CD4-positive, alpha-beta T cell (primary cell): Measurements from ENCODE around the gene R3HDM2. TPM values are rescaled to one million over a fixed set of nuclear protein-coding genes. Genes with fewer than 3 reads are reported as not detected.
A peak's percentile ranks its signal among the peaks of the same experiment; 100 is the strongest.

Experiments used
- ATAC-seq: fragments of 200-7000 bp; cut with Tn5 transposase; one replicate; pipeline ENCODE4 v1.10.0; 2022; ENCODE audit warnings: mild to moderate bottlenecking; ENCODE audit not compliant: poor library complexity
- CTCF ChIA-PET: fragments of 350-600 bp; sonication (Branson Sonifier 250); formaldehyde crosslinking; loops from one replicate; lab custom pipeline; 2021; ENCODE audit warnings: antibody characterized with exemption, inconsistent platforms; lab: Charles Lee
- POLR2A ChIA-PET: fragments of 350-600 bp; sonication (Branson Sonifier 250); formaldehyde crosslinking; loops from one replicate; lab custom pipeline; 2021; ENCODE audit warnings: antibody characterized with exemption, inconsistent platforms; lab: Charles Lee
- DNase-seq, 14 experiments: peaks; one replicate each; pipeline ENCODE4 v3.0.0-alpha.2; 2013 to 2020; ENCODE audit warnings: mixed read lengths in 2 of 14
- H3K27ac ChIP-seq, 2 donors: one replicate each; pipeline versions ENCODE4 v1.5.1 to v1.7.0; 2013; ENCODE audit warnings: low read length in 2 of 2, low read depth in 1 of 2, mild to moderate bottlenecking in 1 of 2
- H3K27me3 ChIP-seq, 2 experiments: 1 replicate in 1 of 2; 2 replicates in 1 of 2; pipeline versions ENCODE4 v1.6.1 to v1.7.0; 2013; ENCODE audit warnings: low read length in 2 of 2, control low read depth in 1 of 2, mild to moderate bottlenecking in 1 of 2, moderate library complexity in 1 of 2; ENCODE audit not compliant: insufficient read depth in 2 of 2, control insufficient read depth in 1 of 2
- H3K36me3 ChIP-seq: one replicate; pipeline ENCODE4 v1.6.1; 2013; ENCODE audit warnings: low read length, control low read depth; ENCODE audit not compliant: insufficient read depth
- H3K4me1 ChIP-seq: one replicate; pipeline ENCODE4 v1.6.1; 2013; ENCODE audit warnings: low read length, control low read depth; ENCODE audit not compliant: insufficient read depth
- H3K4me3 ChIP-seq: one replicate; pipeline ENCODE4 v1.5.1; 2013; ENCODE audit warnings: mild to moderate bottlenecking, low read length, moderate library complexity
- H3K9me3 ChIP-seq, 2 experiments: 1 replicate in 1 of 2; 2 replicates in 1 of 2; pipeline versions ENCODE4 v1.6.1 to v1.7.0; 2013; ENCODE audit warnings: low read length in 2 of 2, mild to moderate bottlenecking in 2 of 2, control low read depth in 1 of 2, moderate library complexity in 1 of 2; ENCODE audit not compliant: control insufficient read depth in 1 of 2, insufficient read depth in 1 of 2
- H3K27ac Mint-ChIP-seq: one replicate; pipeline ENCODE4 v1.8.0; 2020; ENCODE audit warnings: mixed read lengths
- H3K27me3 Mint-ChIP-seq: one replicate; pipeline ENCODE4 v1.8.0; 2021; ENCODE audit warnings: mixed read lengths
- H3K36me3 Mint-ChIP-seq: one replicate; pipeline ENCODE4 v1.8.0; 2021; ENCODE audit warnings: low read depth, mixed read lengths
- H3K4me1 Mint-ChIP-seq: one replicate; pipeline ENCODE4 v1.8.0; 2021; ENCODE audit warnings: low read depth, mixed read lengths
- H3K4me3 Mint-ChIP-seq: one replicate; pipeline ENCODE4 v1.8.0; 2020; ENCODE audit warnings: mild to moderate bottlenecking, mixed read lengths
- H3K9me3 Mint-ChIP-seq: one replicate; pipeline ENCODE4 v1.8.0; 2020; ENCODE audit warnings: mixed read lengths
- intact Hi-C, 2 experiments: fragments of 100-400 bp; cut with DNase I in 1 of 2; cut with micrococcal nuclease in 1 of 2; formaldehyde crosslinking; loops; one replicate each; pipeline versions ENCODE4 v1.15.1 to v1.9.0; 2023 to 2025; cut with DNase I, micrococcal nuclease
- total RNA-seq, 174 experiments: library from RNA in 2 of 174; stranded (reverse) in 2 of 174; gene quantifications; one replicate each; pipeline ENCODE4 v1.2.3 and lab custom pipeline; 2021 to 2026
- TF ChIP-seq, protein P1 (sequence below): fragments of 200-600 bp; IDR thresholded peaks from one replicate; pipeline ENCODE4 v1.8.0; 2022; ENCODE audit warnings: antibody characterized with exemption, mild to moderate bottlenecking

R3HDM2 gene
- total RNA-seq, 2 experiments from 2014 or later = 106 to 115 TPM

GRCh38 chr12:57223191-57224165, 207.4 kb downstream of the R3HDM2 start:
- DNase-seq (peak in 3 of 14 experiments; percentile 36 to 63 (median 57)), ATAC-seq (no peak)
- H3K4me3 ChIP-seq = no peak overlapping the region
- H3K27me3 Mint-ChIP-seq = peaks cover 90% of the 10 kb centered on the region
- no peak overlapping the region for H3K27ac Mint-ChIP-seq
- no peaks in the 10 kb centered on the region for H3K36me3 ChIP-seq
- H3K4me3 Mint-ChIP-seq = no peak overlapping the region
- TF ChIP-seq, protein P1, sequence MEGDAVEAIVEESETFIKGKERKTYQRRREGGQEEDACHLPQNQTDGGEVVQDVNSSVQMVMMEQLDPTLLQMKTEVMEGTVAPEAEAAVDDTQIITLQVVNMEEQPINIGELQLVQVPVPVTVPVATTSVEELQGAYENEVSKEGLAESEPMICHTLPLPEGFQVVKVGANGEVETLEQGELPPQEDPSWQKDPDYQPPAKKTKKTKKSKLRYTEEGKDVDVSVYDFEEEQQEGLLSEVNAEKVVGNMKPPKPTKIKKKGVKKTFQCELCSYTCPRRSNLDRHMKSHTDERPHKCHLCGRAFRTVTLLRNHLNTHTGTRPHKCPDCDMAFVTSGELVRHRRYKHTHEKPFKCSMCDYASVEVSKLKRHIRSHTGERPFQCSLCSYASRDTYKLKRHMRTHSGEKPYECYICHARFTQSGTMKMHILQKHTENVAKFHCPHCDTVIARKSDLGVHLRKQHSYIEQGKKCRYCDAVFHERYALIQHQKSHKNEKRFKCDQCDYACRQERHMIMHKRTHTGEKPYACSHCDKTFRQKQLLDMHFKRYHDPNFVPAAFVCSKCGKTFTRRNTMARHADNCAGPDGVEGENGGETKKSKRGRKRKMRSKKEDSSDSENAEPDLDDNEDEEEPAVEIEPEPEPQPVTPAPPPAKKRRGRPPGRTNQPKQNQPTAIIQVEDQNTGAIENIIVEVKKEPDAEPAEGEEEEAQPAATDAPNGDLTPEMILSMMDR = no peak
- POLR2A ChIA-PET = no interaction called here
- intact Hi-C loops = loop anchor here in 1 of 2 experiments (2.0 kb wide), 1 partner anchor 15 kb away; no protein-coding TSS in a partner anchor
- H3K27ac ChIP-seq = no peak overlapping the region
- peaks cover 56% of the 10 kb centered on the region for H3K4me1 ChIP-seq
- peaks cover 66% of the 10 kb centered on the region for H3K4me1 Mint-ChIP-seq
- peaks cover 0 to 42% of the 10 kb centered on the region in 2 experiments for H3K9me3 ChIP-seq
- H3K9me3 Mint-ChIP-seq = no peaks in the 10 kb centered on the region
- peaks cover 73 to 85% of the 10 kb centered on the region in 2 experiments for H3K27me3 ChIP-seq
- no peaks in the 10 kb centered on the region for H3K36me3 Mint-ChIP-seq
- CTCF ChIA-PET = interaction anchor here (0.7 to 8.3 kb wide), 5 partner anchors 7 to 16 kb away, joined by 4 to 127 read pairs (median 10); partner anchors contain the start of gene NXPH4

- peaks cover 0 to 46% of the 10 kb centered on the region in 2 experiments for H3K9me3 ChIP-seq
- Mint-ChIP-seq H3K4me3 (no peak overlapping the region), H3K4me1 (peaks cover 70% of the 10 kb centered on the region), H3K27me3 (peaks cover 96% of the 10 kb centered on the region), H3K36me3 (no peaks in the 10 kb centered on the region), H3K9me3 (no peaks in the 10 kb centered on the region), H3K27ac (no peak overlapping the region)
- H3K36me3 ChIP-seq = no peaks in the 10 kb centered on the region
- DNase-seq (no peak), ATAC-seq (no peak)
- no peak overlapping the region for H3K4me3 ChIP-seq
- H3K4me1 ChIP-seq = peaks cover 58% of the 10 kb centered on the region
- peaks cover 82 to 94% of the 10 kb centered on the region in 2 experiments for H3K27me3 ChIP-seq
- intact Hi-C loops = no loop called here
- TF ChIP-seq, protein P1 = no peak
- CTCF ChIA-PET = interaction anchor here (0.7 to 1.7 kb wide), 4 partner anchors 9 to 21 kb away, joined by 4 to 8 read pairs (median 6); no protein-coding TSS in a partner anchor
- no peak overlapping the region for H3K27ac ChIP-seq
- POLR2A ChIA-PET = interaction anchor here (1.2 kb wide), 1 partner anchor 8 kb away, joined by 3 read pairs; no protein-coding TSS in a partner anchor
These were observed 208.3 kb downstream of the R3HDM2 start for GRCh38 chr12:57222286-57223190.
